WTC11 (cell line): ENCODE data around the gene NAT16.

Experiments used
- ATF2 ChIP-seq: sonication (generic); formaldehyde crosslinking; IDR thresholded peaks from 2 replicates; pipeline ENCODE4 v1.8.1; 2022; ENCODE audit warnings: low read depth, missing genetic modification reagents, borderline replicate concordance
- ESRRA ChIP-seq: sonication (generic); formaldehyde crosslinking; IDR thresholded peaks from 2 replicates; pipeline ENCODE4 v1.8.1; 2022; ENCODE audit warnings: mild to moderate bottlenecking, missing genetic modification reagents, borderline replicate concordance
- HMGXB4 ChIP-seq: sonication (generic); formaldehyde crosslinking; IDR thresholded peaks from 2 replicates; pipeline ENCODE4 v1.8.1; 2023; ENCODE audit warnings: mild to moderate bottlenecking, moderate library complexity, missing genetic modification reagents
- SMAD3 ChIP-seq: sonication (generic); formaldehyde crosslinking; IDR thresholded peaks from 2 replicates; pipeline ENCODE4 v1.8.0; 2022; ENCODE audit warnings: missing genetic modification reagents, mild to moderate bottlenecking, borderline replicate concordance
- TP53 ChIP-seq: sonication (generic); formaldehyde crosslinking; IDR thresholded peaks from 2 replicates; pipeline ENCODE4 v1.8.1; 2023; ENCODE audit warnings: mild to moderate bottlenecking, missing genetic modification reagents
- TF ChIP-seq, protein P1 (sequence below): fragments of 250-450 bp; sonication (Bioruptor Pico); IDR thresholded peaks from 2 replicates; pipeline ENCODE4 v1.9.0; 2021; ENCODE audit warnings: mild to moderate bottlenecking

DNA sequence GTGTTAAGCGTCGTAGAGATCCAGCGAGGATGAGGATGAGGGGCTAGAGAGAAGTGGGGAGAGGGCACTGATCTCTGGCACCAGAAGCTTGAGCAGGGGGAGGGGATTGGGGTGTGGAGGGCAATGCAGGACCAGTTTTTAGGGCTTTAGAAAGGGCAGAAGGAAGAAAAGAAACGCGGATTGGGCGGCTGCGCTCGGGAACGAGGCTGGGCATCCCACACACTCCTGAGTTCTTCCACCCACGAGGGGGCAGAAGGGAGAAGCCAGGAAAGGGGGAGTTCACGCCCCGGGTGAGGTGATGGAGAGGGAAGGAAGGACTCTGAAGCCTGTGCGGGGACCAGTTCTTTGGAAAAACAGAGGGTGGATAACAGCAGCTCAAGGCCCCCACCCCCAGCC, 8.7 kb downstream of the NAT16 start:
- TF ChIP-seq ESRRA (CRISPR knock-in tag) (no peak), HMGXB4 (CRISPR knock-in tag) (no peak), TP53 (no peak), ATF2 (no peak), SMAD3 (CRISPR knock-in tag) (no peak)
- TF ChIP-seq, protein P1, sequence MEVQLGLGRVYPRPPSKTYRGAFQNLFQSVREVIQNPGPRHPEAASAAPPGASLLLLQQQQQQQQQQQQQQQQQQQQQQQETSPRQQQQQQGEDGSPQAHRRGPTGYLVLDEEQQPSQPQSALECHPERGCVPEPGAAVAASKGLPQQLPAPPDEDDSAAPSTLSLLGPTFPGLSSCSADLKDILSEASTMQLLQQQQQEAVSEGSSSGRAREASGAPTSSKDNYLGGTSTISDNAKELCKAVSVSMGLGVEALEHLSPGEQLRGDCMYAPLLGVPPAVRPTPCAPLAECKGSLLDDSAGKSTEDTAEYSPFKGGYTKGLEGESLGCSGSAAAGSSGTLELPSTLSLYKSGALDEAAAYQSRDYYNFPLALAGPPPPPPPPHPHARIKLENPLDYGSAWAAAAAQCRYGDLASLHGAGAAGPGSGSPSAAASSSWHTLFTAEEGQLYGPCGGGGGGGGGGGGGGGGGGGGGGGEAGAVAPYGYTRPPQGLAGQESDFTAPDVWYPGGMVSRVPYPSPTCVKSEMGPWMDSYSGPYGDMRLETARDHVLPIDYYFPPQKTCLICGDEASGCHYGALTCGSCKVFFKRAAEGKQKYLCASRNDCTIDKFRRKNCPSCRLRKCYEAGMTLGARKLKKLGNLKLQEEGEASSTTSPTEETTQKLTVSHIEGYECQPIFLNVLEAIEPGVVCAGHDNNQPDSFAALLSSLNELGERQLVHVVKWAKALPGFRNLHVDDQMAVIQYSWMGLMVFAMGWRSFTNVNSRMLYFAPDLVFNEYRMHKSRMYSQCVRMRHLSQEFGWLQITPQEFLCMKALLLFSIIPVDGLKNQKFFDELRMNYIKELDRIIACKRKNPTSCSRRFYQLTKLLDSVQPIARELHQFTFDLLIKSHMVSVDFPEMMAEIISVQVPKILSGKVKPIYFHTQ (CRISPR knock-in tag), result no peak
